Measurements from ENCODE around the gene HOXB1. TPM values are rescaled to one million over a fixed set of nuclear protein-coding genes. Genes with fewer than 3 reads are reported as not detected.

HOXB1 gene
- total RNA-seq, 1 donor = not detected

DNA sequence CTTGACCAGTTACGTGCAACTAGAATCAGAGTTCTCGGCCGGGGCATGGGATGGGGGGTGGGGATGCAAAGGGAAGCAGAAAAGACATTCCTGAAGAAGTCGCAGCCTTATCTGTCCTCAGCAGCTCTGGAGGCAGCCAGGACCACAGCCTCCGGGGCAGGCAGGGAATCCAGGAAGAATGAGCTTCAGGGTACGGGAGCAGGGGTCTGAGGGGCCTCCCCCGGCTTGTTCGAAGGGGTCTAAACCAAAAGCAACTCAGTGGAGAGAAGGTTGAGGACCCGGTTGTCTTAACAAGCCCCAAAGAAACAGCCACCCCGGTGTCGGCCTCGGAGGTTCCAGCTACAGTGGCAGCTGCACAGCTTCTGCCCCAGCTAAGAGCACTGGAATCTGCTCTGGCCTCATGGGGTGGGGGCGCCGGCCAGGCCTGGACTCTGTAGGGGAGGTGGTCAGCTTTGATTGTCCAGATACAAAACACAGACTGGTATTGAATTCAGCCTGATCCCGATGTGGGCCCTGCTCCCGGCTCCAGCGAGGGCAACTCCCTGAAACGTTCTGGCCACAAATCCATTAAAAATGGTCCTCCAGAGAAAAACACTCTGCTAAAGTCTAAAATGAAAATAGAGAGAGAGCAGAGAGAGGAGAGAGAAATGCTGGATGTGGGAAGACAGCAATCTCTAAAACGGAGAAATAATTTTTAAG is 39.7 kb upstream of the HOXB1 start:
- no peaks in the 10 kb centered on the region for H3K9me3 ChIP-seq (ENCODE audit: low read depth, low read length)
- H3K4me3 ChIP-seq (ENCODE audit: low read length) = no peak overlapping the region
- H3K4me1 ChIP-seq (ENCODE audit: insufficient read depth, low read length) = no peaks in the 10 kb centered on the region
- H3K27me3 ChIP-seq (ENCODE audit: insufficient read depth, low read length) = peaks cover 61% of the 10 kb centered on the region

DNA sequence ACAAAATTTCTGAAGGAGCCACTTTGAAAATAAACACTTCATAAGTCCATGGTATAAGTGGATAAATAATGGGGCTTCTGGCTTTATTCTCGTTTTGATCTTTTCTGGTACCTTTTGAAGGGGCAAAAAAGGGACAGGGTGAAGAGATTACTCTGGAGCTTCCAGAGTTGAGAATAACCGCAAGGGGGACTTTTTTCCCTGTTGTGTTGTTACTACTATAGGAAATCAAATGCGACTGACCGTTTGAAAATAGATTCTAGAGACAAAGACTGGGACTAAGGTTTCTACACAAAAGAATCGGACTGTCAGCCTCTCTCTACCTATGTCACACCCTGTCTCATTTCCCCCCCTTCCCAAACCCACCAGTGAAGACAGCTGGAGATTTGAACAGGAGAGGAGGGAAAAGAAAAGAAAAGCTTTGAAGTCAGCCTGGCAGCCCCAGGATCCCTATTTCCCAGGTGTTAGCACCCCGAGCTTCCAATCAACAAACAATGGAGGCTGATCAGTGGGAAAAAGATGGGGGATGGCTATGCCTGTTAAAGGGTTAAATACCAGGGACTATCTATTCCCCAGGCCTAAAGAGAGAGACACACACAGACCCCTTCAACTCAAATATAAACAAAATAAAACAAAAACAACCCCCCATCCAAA is 39.0 kb upstream of the HOXB1 start:
- no peak overlapping the region for H3K4me3 ChIP-seq (ENCODE audit: low read length)
- no peaks in the 10 kb centered on the region for H3K4me1 ChIP-seq (ENCODE audit: insufficient read depth, low read length)
- peaks cover 61% of the 10 kb centered on the region for H3K27me3 ChIP-seq (ENCODE audit: insufficient read depth, low read length)
- no peaks in the 10 kb centered on the region for H3K9me3 ChIP-seq (ENCODE audit: low read depth, low read length)

GRCh38 chr17:48569240-48569582 is 38.4 kb upstream of the HOXB1 start:
- H3K4me1 ChIP-seq (ENCODE audit: insufficient read depth, low read length) = no peaks in the 10 kb centered on the region
- H3K9me3 ChIP-seq (ENCODE audit: low read depth, low read length) = no peaks in the 10 kb centered on the region
- H3K27me3 ChIP-seq (ENCODE audit: insufficient read depth, low read length) = peaks cover 64% of the 10 kb centered on the region
- no peak overlapping the region for H3K4me3 ChIP-seq (ENCODE audit: low read length)

GRCh38 chr17:48568499-48569239 is 37.9 kb upstream of the HOXB1 start:
- Histone ChIP-seq H3K4me1 (ENCODE audit: insufficient read depth, low read length) (no peaks in the 10 kb centered on the region), H3K27me3 (ENCODE audit: insufficient read depth, low read length) (peaks cover 64% of the 10 kb centered on the region), H3K4me3 (ENCODE audit: low read length) (no peak overlapping the region), H3K9me3 (ENCODE audit: low read depth, low read length) (no peaks in the 10 kb centered on the region)

GRCh38 chr17:48567646-48568354 is 37.0 kb upstream of the HOXB1 start:
- Histone ChIP-seq H3K4me3 (ENCODE audit: low read length) (no peak overlapping the region), H3K9me3 (ENCODE audit: low read depth, low read length) (no peaks in the 10 kb centered on the region), H3K27me3 (ENCODE audit: insufficient read depth, low read length) (peaks cover 66% of the 10 kb centered on the region), H3K4me1 (ENCODE audit: insufficient read depth, low read length) (no peaks in the 10 kb centered on the region)

DNA sequence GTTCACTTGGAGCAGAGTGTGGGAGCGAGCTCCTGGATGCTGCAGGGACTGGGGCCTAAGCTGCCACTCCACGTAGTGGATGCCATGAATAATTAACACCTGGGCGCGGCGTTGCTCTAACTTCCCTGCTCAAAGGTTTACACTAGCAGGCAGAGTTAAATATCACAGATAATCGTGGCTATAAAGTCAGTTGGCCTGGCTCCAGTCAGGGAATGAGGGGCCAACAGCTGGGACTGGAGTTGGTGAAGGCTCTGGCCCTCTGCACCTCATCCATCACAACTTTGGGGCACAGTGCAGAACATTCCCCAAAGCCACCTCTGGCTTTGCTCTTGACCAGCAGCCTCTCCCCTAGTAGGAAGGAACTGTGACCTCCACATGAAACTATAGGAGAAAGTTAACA is 36.4 kb upstream of the HOXB1 start:
- no peak overlapping the region for H3K4me3 ChIP-seq (ENCODE audit: low read length)
- no peaks in the 10 kb centered on the region for H3K9me3 ChIP-seq (ENCODE audit: low read depth, low read length)
- H3K27me3 ChIP-seq (ENCODE audit: insufficient read depth, low read length) = peaks cover 64% of the 10 kb centered on the region
- no peaks in the 10 kb centered on the region for H3K4me1 ChIP-seq (ENCODE audit: insufficient read depth, low read length)

- H3K4me1 ChIP-seq (ENCODE audit: insufficient read depth, low read length) = no peaks in the 10 kb centered on the region
- H3K27me3 ChIP-seq (ENCODE audit: insufficient read depth, low read length) = peaks cover 63% of the 10 kb centered on the region
- no peaks in the 10 kb centered on the region for H3K9me3 ChIP-seq (ENCODE audit: low read depth, low read length)
- H3K4me3 ChIP-seq (ENCODE audit: low read length) = no peak overlapping the region
These were observed 35.9 kb upstream of the HOXB1 start for GRCh38 chr17:48566717-48567116.

DNA sequence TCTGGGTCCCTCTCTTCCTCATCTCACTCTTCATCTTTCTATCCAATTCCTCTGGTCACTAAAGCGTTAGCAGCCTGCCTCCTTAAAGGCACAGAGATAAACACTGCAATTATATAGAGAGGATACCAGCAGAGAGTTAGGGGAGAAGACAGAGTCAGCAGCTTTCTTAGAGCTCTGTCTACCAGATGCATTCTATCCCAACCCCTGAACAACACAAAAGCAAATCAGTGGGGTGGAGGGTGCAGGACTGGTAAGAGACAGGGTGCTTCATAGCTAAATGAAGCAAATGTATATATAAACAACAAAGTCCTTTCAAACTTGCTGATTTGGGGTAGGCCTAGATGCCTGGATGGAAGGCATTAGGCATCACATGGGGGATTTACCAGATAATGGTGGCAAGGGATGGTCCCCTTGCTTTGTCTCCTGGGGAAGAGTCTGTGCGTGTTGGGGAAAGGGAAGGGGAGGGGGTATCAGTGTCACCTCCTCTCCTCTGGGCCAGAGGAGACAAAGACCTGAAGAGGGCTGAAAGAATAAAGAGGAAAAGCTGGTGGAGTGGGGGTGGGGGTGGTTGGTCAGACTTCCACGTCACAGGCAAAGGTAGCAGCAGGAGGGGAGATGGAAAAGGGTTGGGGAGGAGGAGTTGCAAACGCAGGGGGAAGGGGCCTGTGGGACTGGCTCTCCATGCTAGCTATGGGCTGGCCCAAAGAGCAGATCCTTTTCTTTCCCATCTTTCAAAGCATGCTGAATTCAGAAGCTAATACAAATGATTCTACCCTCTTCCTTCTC is 35.3 kb upstream of the HOXB1 start:
- H3K4me1 ChIP-seq (ENCODE audit: insufficient read depth, low read length) = no peaks in the 10 kb centered on the region
- peaks cover 61% of the 10 kb centered on the region for H3K27me3 ChIP-seq (ENCODE audit: insufficient read depth, low read length)
- no peaks in the 10 kb centered on the region for H3K9me3 ChIP-seq (ENCODE audit: low read depth, low read length)
- H3K4me3 ChIP-seq (ENCODE audit: low read length) = no peak overlapping the region

- Histone ChIP-seq H3K4me1 (ENCODE audit: insufficient read depth, low read length) (no peaks in the 10 kb centered on the region), H3K9me3 (ENCODE audit: low read depth, low read length) (no peaks in the 10 kb centered on the region), H3K4me3 (ENCODE audit: low read length) (no peak overlapping the region), H3K27me3 (ENCODE audit: insufficient read depth, low read length) (peaks cover 51% of the 10 kb centered on the region)
These were observed 34.3 kb upstream of the HOXB1 start for GRCh38 chr17:48565022-48565554.

DNA sequence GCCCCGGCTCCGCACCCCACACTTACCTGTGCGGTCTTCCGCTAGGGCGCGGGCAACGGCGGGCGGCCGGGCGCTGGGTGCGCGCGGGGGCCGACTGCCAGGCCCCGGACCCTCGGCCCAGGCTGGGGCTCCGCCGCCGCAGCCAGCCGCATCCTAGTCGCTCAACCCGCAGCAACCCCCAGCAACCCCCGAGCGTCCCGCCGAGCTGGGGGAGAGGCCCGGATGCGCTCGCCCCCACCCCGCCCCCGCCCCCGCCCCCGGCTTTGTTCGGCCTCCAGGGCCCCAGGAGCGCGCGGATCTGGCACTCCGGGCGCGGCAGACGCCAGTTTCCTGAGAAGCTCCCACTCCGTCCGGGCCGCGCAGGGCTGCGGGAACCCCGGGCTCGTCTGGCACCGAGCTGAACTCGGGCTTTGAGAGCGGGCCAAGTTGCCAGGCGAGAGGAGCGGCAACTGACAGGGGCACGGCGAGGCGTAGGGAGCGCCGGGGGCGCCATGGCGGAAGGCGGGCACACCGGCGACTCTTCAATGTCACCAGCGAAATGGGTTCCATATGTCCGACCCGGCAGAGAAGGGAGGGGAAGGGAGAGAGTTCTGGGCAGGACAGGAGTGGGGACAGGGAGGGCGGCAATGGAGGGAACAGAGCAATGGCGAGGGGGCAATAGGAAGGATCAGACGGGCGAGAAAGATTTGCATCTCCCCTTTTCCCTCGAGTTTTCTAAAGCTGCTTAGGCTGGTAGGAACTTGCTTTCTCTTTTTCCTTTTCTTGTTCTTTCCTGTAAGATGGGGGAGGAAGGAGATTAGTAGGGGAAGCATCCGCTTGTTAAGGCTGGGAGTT is 33.6 kb upstream of the HOXB1 start:
- Histone ChIP-seq H3K4me1 (ENCODE audit: insufficient read depth, low read length) (no peaks in the 10 kb centered on the region), H3K4me3 (ENCODE audit: low read length) (no peak overlapping the region), H3K9me3 (ENCODE audit: low read depth, low read length) (no peaks in the 10 kb centered on the region), H3K27me3 (ENCODE audit: insufficient read depth, low read length) (peaks cover 44% of the 10 kb centered on the region)

DNA sequence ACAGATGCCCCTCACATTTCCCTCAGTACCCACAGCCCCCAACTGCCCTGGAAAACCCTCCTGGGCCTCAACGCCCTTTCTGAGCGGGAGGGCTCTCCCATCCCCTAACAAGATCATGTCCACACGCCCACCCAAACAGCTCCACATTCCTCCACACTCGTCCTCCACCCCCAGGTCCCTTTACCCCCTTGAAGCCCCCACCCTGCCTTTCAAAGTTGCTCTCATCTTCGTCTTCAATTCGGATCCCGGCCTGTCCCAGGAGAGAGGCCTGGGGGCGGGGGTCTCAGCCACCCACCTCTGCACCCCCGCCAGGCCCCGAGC is 33.0 kb upstream of the HOXB1 start:
- Histone ChIP-seq H3K4me1 (ENCODE audit: insufficient read depth, low read length) (no peaks in the 10 kb centered on the region), H3K27me3 (ENCODE audit: insufficient read depth, low read length) (peaks cover 39% of the 10 kb centered on the region), H3K4me3 (ENCODE audit: low read length) (no peak overlapping the region), H3K9me3 (ENCODE audit: low read depth, low read length) (no peaks in the 10 kb centered on the region)

DNA sequence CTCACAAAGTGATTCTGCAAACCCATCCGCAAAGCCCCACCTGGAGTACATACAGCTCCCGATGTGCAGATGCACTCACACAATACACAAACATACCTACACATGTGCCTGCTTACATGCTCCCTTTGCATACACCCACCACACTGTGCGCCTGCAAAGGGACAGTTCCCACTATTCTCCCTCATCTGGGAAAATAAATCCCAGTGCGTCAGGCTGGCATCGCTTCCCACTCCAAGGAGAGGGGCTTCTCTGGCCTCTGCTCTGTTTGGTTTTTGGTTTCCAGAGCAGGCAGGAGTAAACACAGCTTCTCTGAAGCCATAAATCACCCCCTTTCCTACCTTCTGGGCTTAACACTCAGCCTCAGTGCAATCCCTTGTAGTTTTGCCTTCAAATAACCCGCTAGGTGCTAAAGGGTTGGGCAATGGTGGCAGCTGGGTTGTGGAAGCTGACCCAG is 32.6 kb upstream of the HOXB1 start:
- Histone ChIP-seq H3K9me3 (ENCODE audit: low read depth, low read length) (no peaks in the 10 kb centered on the region), H3K27me3 (ENCODE audit: insufficient read depth, low read length) (peaks cover 35% of the 10 kb centered on the region), H3K4me3 (ENCODE audit: low read length) (no peak overlapping the region), H3K4me1 (ENCODE audit: insufficient read depth, low read length) (no peaks in the 10 kb centered on the region)

DNA sequence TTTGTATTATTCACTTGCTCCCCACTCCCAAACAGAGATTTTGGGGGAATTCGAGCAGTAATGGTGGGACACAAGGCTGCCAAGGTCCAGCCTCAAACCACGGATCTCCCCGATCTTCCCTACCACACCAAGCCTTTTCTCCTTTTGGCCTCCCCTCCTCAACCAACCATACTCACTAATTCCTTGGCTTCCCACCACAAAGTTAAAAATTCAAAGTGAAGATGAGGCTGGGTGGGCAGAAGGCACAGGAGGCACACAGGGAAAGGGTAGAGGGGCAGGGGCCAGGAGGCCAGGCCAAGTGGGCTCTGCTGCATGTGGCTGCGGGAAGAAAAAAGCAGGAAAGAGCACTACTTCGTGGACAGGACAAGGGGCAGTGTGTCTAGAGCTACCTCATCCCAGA is 32.1 kb upstream of the HOXB1 start:
- Histone ChIP-seq H3K9me3 (ENCODE audit: low read depth, low read length) (no peaks in the 10 kb centered on the region), H3K4me1 (ENCODE audit: insufficient read depth, low read length) (no peaks in the 10 kb centered on the region), H3K27me3 (ENCODE audit: insufficient read depth, low read length) (peaks cover 30% of the 10 kb centered on the region), H3K4me3 (ENCODE audit: low read length) (no peak overlapping the region)
